ENCODE measurements around the gene CDX2. TPM values are rescaled to one million over a fixed set of nuclear protein-coding genes. Genes with fewer than 3 reads are reported as not detected.

CDX2 gene
- total RNA-seq, 1 donor from 2014 or later, result 0.33 TPM

GRCh38 chr13:27968316-27969081 lies 616 bp downstream of the CDX2 start:
- no peaks in the 10 kb centered on the region for H3K9me3 Mint-ChIP-seq (ENCODE audit: unreplicated experiment)
- DNase-seq (ENCODE audit: low spot score), result no peak
- no peak overlapping the region for H3K27ac Mint-ChIP-seq (ENCODE audit: unreplicated experiment)
- no peak overlapping the region for H3K4me3 Mint-ChIP-seq (ENCODE audit: unreplicated experiment)
- no peak for TF ChIP-seq CTCF (IDR thresholded peaks at IDR 0.05; ENCODE audit: unreplicated experiment)
- H3K36me3 Mint-ChIP-seq (ENCODE audit: low read depth, unreplicated experiment), result peaks cover 5% of the 10 kb centered on the region
- H3K4me1 Mint-ChIP-seq (ENCODE audit: unreplicated experiment), result peaks cover 37% of the 10 kb centered on the region
- H3K27me3 Mint-ChIP-seq (ENCODE audit: unreplicated experiment), result peaks cover 44% of the 10 kb centered on the region

GRCh38 chr13:27967736-27968315 lies 1.3 kb downstream of the CDX2 start:
- no peak overlapping the region for H3K27ac Mint-ChIP-seq (ENCODE audit: unreplicated experiment)
- H3K27me3 Mint-ChIP-seq (ENCODE audit: unreplicated experiment), result peaks cover 44% of the 10 kb centered on the region
- TF ChIP-seq CTCF (IDR thresholded peaks at IDR 0.05; ENCODE audit: unreplicated experiment), result no peak
- H3K36me3 Mint-ChIP-seq (ENCODE audit: low read depth, unreplicated experiment), result peaks cover 5% of the 10 kb centered on the region
- H3K4me1 Mint-ChIP-seq (ENCODE audit: unreplicated experiment), result peaks cover 37% of the 10 kb centered on the region
- DNase-seq (ENCODE audit: low spot score), result no peak
- no peak overlapping the region for H3K4me3 Mint-ChIP-seq (ENCODE audit: unreplicated experiment)
- H3K9me3 Mint-ChIP-seq (ENCODE audit: unreplicated experiment), result no peaks in the 10 kb centered on the region

- peaks cover 5% of the 10 kb centered on the region for H3K36me3 Mint-ChIP-seq (ENCODE audit: low read depth, unreplicated experiment)
- no peak for DNase-seq (ENCODE audit: low spot score)
- H3K4me3 Mint-ChIP-seq (ENCODE audit: unreplicated experiment), result no peak overlapping the region
- H3K27ac Mint-ChIP-seq (ENCODE audit: unreplicated experiment), result no peak overlapping the region
- TF ChIP-seq CTCF (IDR thresholded peaks at IDR 0.05; ENCODE audit: unreplicated experiment), result no peak
- peaks cover 41% of the 10 kb centered on the region for H3K4me1 Mint-ChIP-seq (ENCODE audit: unreplicated experiment)
- H3K27me3 Mint-ChIP-seq (ENCODE audit: unreplicated experiment), result peaks cover 47% of the 10 kb centered on the region
- no peaks in the 10 kb centered on the region for H3K9me3 Mint-ChIP-seq (ENCODE audit: unreplicated experiment)
These were observed 1.8 kb downstream of the CDX2 start for GRCh38 chr13:27967203-27967735.

GRCh38 chr13:27966641-27967202 lies 2.4 kb downstream of the CDX2 start:
- Mint-ChIP-seq H3K9me3 (ENCODE audit: unreplicated experiment) (no peaks in the 10 kb centered on the region), H3K36me3 (ENCODE audit: low read depth, unreplicated experiment) (peaks cover 5% of the 10 kb centered on the region), H3K27ac (ENCODE audit: unreplicated experiment) (no peak overlapping the region), H3K4me3 (ENCODE audit: unreplicated experiment) (no peak overlapping the region), H3K4me1 (ENCODE audit: unreplicated experiment) (peaks cover 43% of the 10 kb centered on the region), H3K27me3 (ENCODE audit: unreplicated experiment) (peaks cover 47% of the 10 kb centered on the region)
- TF ChIP-seq CTCF (IDR thresholded peaks at IDR 0.05; ENCODE audit: unreplicated experiment), result no peak
- no peak for DNase-seq (ENCODE audit: low spot score)

All from endothelial cell (in vitro differentiated cells).